ENCODE data around the gene C2CD2L. TPM values are rescaled to one million over a fixed set of nuclear protein-coding genes. Genes with fewer than 3 reads are reported as not detected.

Gene C2CD2L
- total RNA-seq, 1 experiment from 2014 or later: 5.6 TPM

DNA sequence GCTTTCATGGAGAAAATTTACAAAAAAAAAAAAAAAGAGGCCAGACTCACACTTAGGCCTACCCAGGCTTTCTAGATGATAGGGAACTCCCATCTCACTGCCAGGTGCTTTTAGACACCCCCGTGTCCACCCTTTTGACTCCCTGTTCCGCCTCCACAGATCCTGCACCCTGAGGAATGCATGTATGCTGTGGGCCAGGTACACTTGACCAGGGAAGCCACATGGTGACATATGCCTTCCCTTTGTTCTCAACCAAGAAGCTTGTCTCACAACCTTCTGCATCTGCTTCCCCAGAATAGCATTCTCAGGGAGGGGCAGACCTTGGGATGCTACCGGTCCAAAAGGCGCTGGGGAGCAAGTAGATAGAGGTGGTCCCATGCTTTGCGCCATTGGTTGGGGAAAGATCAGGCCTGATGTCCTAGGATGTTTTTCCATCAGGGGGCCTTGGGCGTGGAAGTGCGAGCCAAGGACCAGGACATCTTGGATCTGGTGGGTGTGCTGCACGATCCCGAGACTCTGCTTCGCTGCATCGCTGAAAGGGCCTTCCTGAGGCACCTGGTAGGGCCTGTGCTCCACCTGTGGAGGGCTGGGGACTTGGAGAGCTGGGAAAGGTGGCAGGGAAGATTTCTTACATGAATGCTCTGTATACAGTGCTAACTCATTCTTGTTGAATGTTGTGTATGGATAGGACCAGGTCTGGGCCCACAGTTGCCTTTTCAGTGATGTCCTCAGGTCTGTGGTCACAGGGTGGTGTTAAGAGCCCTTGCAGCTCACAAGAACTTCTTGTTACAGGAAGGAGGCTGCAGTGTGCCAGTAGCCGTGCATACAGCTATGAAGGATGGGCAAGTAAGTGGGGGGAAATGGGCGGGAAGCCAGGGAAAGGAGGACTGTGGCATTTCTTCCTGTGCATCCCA, 14.9 kb upstream of the C2CD2L start:
- Histone ChIP-seq H2BK12ac (ENCODE audit: insufficient read length, low read depth, low read length) (no peak overlapping the region), H2BK15ac (ENCODE audit: low read depth, low read length) (no peak overlapping the region), H3K14ac (ENCODE audit: insufficient read depth, low read length) (no peak overlapping the region), H4K20me1 (ENCODE audit: control insufficient read depth, insufficient read depth, insufficient read length) (no peaks in the 10 kb centered on the region), H2BK120ac (ENCODE audit: low read depth, low read length, poor library complexity, severe bottlenecking) (no peak overlapping the region), H3K9ac (ENCODE audit: extremely low read depth, insufficient read length, low read length) (no peak overlapping the region), H3K27ac (ENCODE audit: insufficient read length, low read depth, low read length) (no peak overlapping the region), H3K79me2 (ENCODE audit: insufficient read depth, low read length) (peaks cover 20% of the 10 kb centered on the region; the same call in 1 of the 2 replicates), H2AFZ (ENCODE audit: low read length) (no peak overlapping the region), H2AK5ac (ENCODE audit: insufficient read length, low read length) (no peak overlapping the region), H2BK5ac (ENCODE audit: insufficient read length, low read length) (no peak overlapping the region), H3K79me1 (ENCODE audit: insufficient read depth, low read depth, low read length, poor library complexity, severe bottlenecking) (no peaks in the 10 kb centered on the region), H4K5ac (ENCODE audit: insufficient read length, low read depth, low read length) (no peak overlapping the region), H3K4ac (ENCODE audit: low read depth, low read length) (no peak overlapping the region), H4K8ac (replicated peaks; ENCODE audit: insufficient read length, low read depth, low read length) (no peak overlapping the region), H3K56ac (ENCODE audit: insufficient read length, low read depth, low read length) (no peak overlapping the region), H2BK20ac (ENCODE audit: low read depth, low read length, poor library complexity, severe bottlenecking) (no peak overlapping the region), H3K23ac (ENCODE audit: insufficient read length, low read depth, low read length) (no peak overlapping the region), H3K9me3 (ENCODE audit: control insufficient read depth, low read depth, low read length) (no peaks in the 10 kb centered on the region), H3K4me2 (ENCODE audit: insufficient read depth, insufficient read length, low read length) (peak overlapping the region; percentile 88), H3T11ph (ENCODE audit: low read length) (no peak overlapping the region), H3K18ac (ENCODE audit: insufficient read length, low read depth, low read length) (no peak overlapping the region), H3K4me1 (ENCODE audit: insufficient read depth, low read length) (no peaks in the 10 kb centered on the region; the same call in 1 of the 2 replicates), H4K91ac (ENCODE audit: insufficient read length, low read depth, low read length) (no peak overlapping the region), H3K23me2 (ENCODE audit: insufficient read length, low read depth, low read length, poor library complexity, severe bottlenecking) (peaks cover 13% of the 10 kb centered on the region), H3K27me3 (ENCODE audit: insufficient read depth, low read length) (no peaks in the 10 kb centered on the region)
- no peak for DNase-seq
- peak overlapping the region in 2 of 3 experiments; percentile 85 to 92; a peak in 5 of 7 replicates for H3K27ac Mint-ChIP-seq
- H3K9me3 Mint-ChIP-seq: no peaks in the 10 kb centered on the region; a peak in 1 of 5 replicates
- H3K4me3 Mint-ChIP-seq: peak overlapping the region; percentile 92 to 94
- TF ChIP-seq CTCF (conservative IDR thresholded peaks at IDR 0.05): no peak
- H3K36me3 Mint-ChIP-seq (ENCODE audit: insufficient read depth in 1 of 3, low read depth in 3 of 3): peaks cover 19 to 48% (median 41%) of the 10 kb centered on the region in 3 experiments
- H3K27me3 Mint-ChIP-seq (ENCODE audit: low read depth): no peaks in the 10 kb centered on the region
- WGBS (ENCODE audit: extremely low coverage, insufficient read length, low lambda C conversion rate): no CpG with 5 or more reads among the region's 13 CpGs
- H3K4me1 Mint-ChIP-seq: peaks cover 28 to 29% of the 10 kb centered on the region in 2 experiments

Measured in H9 (cell line).